ENCODE results near the gene PCDHGC5.

GRCh38 chr5:141491323-141492167 is 2.7 kb downstream of the PCDHGC5 start:
- TF ChIP-seq CTCF (IDR thresholded peaks at IDR 0.05) (no peak), POLR2A (IDR thresholded peaks at IDR 0.05) (no peak)
